Motor neuron (in vitro differentiated cells): ENCODE data around the gene GBP2. TPM values are rescaled to one million over a fixed set of nuclear protein-coding genes. Genes with fewer than 3 reads are reported as not detected.
"Not testable (repeated sequence)": the region's sequence is repeated elsewhere in the genome, so short reads cannot be mapped to it uniquely, and the experiment has no call there.

Experiments
- ATAC-seq, 8 experiments: fragments of 200-7000 bp; cut with Tn5 transposase; replicated peaks in 6 of 8; 2 replicates each; pipeline ENCODE4 v1.8.0; 2021; ENCODE audit warnings: mild to moderate bottlenecking in 8 of 8, moderate library complexity in 8 of 8
- H3K27ac ChIP-seq, 2 donors: fragments of 250-450 bp; sonication (Bioruptor Pico); 2 replicates each; pipeline ENCODE4 v1.9.0; 2021; ENCODE audit warnings: antibody characterized with exemption in 2 of 2, mild to moderate bottlenecking in 2 of 2, moderate library complexity in 1 of 2
- H3K4me1 ChIP-seq, 2 donors: fragments of 250-450 bp; sonication (Bioruptor Pico); replicated peaks in 1 of 2; 2 replicates each; pipeline ENCODE4 v1.6.1; 2021; ENCODE audit warnings: antibody characterized with exemption in 2 of 2, mild to moderate bottlenecking in 2 of 2, moderate library complexity in 1 of 2
- H3K4me3 ChIP-seq, 5 donors: fragments of 250-450 bp; sonication (Bioruptor Pico); 2 replicates each; pipeline ENCODE4 v1.9.0; 2021; ENCODE audit warnings: antibody characterized with exemption in 5 of 5, mild to moderate bottlenecking in 5 of 5, moderate library complexity in 4 of 5
- WGBS, 10 experiments: fragments of 450-650 bp; shearing (Covaris generic); methylation state at CpG; one replicate each; pipeline ENCODE4 v1.0.0; 2022; 5-methylcytosine and 5-hydroxymethylcytosine counted together
- in situ Hi-C, 9 experiments: fragments of 400-800 bp; cut with MboI; loops; one replicate each; pipeline ENCODE4 v1.15.0; 2021; ENCODE audit warnings: low sequenced_read_pairs in 9 of 9, low pct_unique_long_range_greater_than_20kb in 2 of 9; ENCODE audit not compliant: unreplicated experiment in 9 of 9
- total RNA-seq, 8 experiments: library from RNA; unstranded; fragments of 300-600 nt; gene quantifications; 2 replicates each; pipeline versions ENCODE4 v1.2.3 to v1.2.4, GENCODE V29; 2022

GBP2 gene
- total RNA-seq, 8 experiments from 2014 or later = 0.05 to 44.7 (median 2.6) TPM

DNA sequence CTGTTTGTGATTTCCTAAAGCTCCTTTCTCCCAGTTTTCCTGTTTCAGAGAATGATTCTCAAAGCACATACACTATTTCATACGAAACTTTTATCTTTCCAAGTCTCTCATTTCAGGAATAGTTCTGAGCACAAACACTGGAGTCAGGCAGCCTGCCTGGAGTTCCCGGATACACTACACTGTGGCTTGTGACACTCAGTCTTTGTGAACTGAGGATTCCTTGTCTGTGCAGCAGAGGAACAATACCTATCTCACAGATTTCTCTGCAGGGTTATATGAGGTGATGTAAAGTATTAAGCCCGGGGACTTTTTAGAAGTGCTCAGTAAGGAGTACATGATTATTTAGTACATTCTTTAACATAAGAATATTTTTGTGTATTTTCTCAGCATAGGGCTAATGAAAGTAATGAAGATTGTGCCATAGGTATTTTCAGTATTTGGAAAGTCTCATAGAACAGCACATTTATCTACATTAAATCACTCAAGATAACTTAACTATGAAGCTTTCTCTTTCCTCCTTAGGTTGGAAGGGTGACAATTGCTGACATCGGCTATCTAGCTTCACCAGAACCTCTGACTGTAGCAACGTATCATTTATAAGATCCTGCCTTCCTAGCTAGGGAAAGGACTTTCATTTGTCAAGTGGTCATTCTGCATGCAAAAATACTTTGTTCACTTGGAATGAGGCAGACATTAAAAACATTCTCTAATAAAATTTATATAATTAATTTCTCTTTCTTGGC lies 12.9 kb downstream of the GBP2 start:
- no peak overlapping the region for H3K4me3 ChIP-seq
- ATAC-seq = no peak
- H3K4me1 ChIP-seq = no peaks in the 10 kb centered on the region
- 32 to 90% (median 83%) methylated on average over 2 to 5 of the region's 5 CpGs for WGBS, 10 experiments
- H3K27ac ChIP-seq = no peak overlapping the region
- in situ Hi-C loops = no loop called here

DNA sequence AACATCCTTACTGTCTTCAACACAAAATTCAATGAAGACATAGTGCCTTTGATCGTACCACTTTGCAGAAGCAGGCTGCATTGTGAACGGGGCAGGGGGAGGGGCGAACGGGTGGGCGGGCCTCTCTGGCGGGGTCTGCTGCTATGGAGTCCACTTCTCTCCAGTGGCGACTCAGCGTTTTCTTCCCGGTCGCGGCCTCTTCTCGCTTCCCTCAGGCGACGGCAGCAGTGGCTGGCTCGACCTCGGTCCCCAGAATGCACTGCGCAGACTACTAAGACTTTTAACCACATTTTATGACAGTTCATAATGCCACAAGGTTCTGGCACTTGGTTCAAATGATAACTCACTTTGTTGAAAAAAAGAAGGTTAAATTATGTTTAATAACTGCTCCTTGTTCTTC lies 21.2 kb downstream of the GBP2 start:
- Histone ChIP-seq H3K27ac (no peak overlapping the region), H3K4me3 (no peak overlapping the region), H3K4me1 (no peaks in the 10 kb centered on the region)
- in situ Hi-C loops = no loop called here
- ATAC-seq = no peak
- WGBS, 10 experiments = 80 to 93% (median 91%) methylated on average over 1 to 17 of the region's 17 CpGs; no CpG with 5 or more reads in 5 of the 10 experiments

DNA sequence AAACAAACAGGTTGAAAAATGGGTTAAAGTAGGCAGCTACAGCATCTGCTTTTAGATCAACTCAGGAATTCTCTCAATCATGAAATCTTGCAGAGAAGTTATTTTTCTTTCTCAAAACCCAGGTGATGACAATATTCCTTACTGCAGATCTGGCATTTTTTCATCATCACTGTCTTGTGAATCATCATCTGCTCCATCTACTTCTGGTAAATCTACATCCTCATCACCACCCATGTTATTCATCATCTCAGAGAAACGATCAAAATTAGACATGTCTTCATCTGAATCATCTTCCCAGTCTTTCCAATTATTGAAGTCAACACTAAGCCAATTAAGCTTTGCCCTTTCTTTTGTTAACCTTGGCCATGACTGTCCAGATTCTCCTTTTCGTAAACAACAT lies 21.8 kb downstream of the GBP2 start:
- WGBS, 10 experiments = 24 to 100% (median 81%) methylated on average over 1 to 2 of the region's 2 CpGs; no CpG with 5 or more reads in 1 of the 10 experiments
- ATAC-seq = peak in 2 of 8 experiments; percentile 43 to 70
- Histone ChIP-seq H3K4me1 (no peaks in the 10 kb centered on the region), H3K4me3 (no peak overlapping the region), H3K27ac (no peak overlapping the region)
- in situ Hi-C loops = no loop called here

DNA sequence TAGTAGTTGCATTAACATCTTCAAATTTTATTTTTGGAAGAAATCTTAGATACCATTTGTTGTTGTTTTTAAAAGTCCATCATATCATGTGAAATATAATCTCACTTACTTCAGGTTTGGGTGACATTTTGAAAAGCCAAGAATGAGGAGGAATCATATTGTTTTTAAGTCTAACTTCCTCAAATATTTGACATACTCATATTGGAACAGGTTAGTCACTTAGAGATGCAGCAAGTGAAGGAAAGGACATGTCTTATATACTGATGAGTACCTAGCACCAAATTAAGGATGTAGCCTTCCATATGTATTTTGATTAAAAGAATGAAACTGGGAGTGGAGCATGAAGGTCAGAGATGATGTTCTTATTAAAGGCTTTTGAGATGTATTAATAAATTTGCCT lies 23.9 kb downstream of the GBP2 start:
- H3K4me1 ChIP-seq = no peaks in the 10 kb centered on the region
- no peak overlapping the region for H3K4me3 ChIP-seq
- ATAC-seq = no peak
- H3K27ac ChIP-seq = no peak overlapping the region
- in situ Hi-C loops = no loop called here

DNA sequence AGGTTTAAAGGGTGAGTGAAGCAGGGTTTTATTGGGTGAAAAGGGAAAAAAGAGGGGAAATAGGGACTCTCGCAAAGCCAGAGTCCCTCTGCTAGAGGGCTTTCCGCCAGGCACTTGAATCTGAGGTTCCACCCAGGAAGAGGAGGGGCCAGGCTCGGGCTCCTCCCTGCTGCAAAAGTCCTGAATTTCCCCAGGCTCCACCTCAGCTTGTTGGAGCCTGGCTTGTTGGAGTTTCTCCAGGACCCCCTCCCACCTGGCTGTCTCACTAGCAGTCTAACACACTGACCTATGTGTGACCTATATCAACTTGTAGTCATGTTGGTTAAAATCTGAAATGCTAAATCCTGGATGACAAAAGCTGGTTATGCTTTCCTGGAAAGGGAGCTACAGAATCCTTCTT lies 25.5 kb downstream of the GBP2 start:
- no peak overlapping the region for H3K4me3 ChIP-seq
- in situ Hi-C loops = no loop called here
- H3K4me1 ChIP-seq = no peaks in the 10 kb centered on the region
- 59 to 92% (median 76%) methylated on average over 1 to 3 of the region's 3 CpGs; no CpG with 5 or more reads in 2 of the 10 experiments for WGBS, 10 experiments
- ATAC-seq = peak in 1 of 8 experiments; percentile 60
- H3K27ac ChIP-seq = no peak overlapping the region

- Histone ChIP-seq H3K4me3 (no peak overlapping the region), H3K4me1 (no peaks in the 10 kb centered on the region), H3K27ac (no peak overlapping the region)
- 30 to 83% (median 80%) methylated on average over 1 to 3 of the region's 3 CpGs for WGBS, 10 experiments
- ATAC-seq = no peak
- in situ Hi-C loops = loop anchor here in 1 of 9 experiments (25.0 kb wide), 1 partner anchor 263 kb away; the partner anchor contains the start of gene GBP6
Observed at GRCh38 chr1:89098857-89099256, 27.1 kb downstream of the GBP2 start.

- no peak overlapping the region for H3K27ac ChIP-seq
- no peak overlapping the region for H3K4me3 ChIP-seq
- in situ Hi-C loops = loop anchor here in 1 of 9 experiments (25.0 kb wide), 1 partner anchor 267 kb away; the partner anchor contains the start of gene GBP6
- no peaks in the 10 kb centered on the region for H3K4me1 ChIP-seq
- 19 to 88% (median 60%) methylated on average over 2 of the region's 2 CpGs for WGBS, 10 experiments
- no peak for ATAC-seq
Observed at GRCh38 chr1:89095737-89096136, 30.2 kb downstream of the GBP2 start.

DNA sequence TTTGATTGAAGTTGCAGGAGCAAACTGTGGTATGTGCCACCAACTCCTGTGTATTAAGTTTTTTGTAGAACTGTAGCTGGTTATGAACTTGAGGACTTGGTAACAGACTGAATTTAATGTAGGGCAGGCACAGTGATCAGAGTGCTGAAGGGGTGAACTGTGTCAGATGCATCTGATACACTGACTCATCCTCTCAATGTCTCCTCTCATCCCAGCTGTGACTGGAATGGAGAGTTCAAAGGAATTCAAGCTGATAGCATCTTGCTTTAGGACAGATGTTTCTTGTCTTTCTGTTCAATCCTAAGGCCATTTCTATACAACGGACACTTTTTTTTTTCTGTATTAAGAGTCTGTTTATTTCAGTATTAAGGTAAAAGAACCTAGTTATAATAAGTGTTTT lies 36.0 kb downstream of the GBP2 start:
- ATAC-seq = peak in 2 of 8 experiments; percentile 38 to 57

GRCh38 chr1:89088572-89088971 lies 37.3 kb downstream of the GBP2 start:
- no peak overlapping the region for H3K27ac ChIP-seq
- H3K4me1 ChIP-seq = no peaks in the 10 kb centered on the region
- in situ Hi-C loops = loop anchor here in 1 of 9 experiments (25.0 kb wide), 1 partner anchor 274 kb away; the partner anchor contains the start of gene GBP6
- 50 to 88% (median 86%) methylated on average over 3 to 10 of the region's 10 CpGs; no CpG with 5 or more reads in 2 of the 10 experiments for WGBS, 10 experiments
- H3K4me3 ChIP-seq = no peak overlapping the region
- peak in 2 of 8 experiments; percentile 29 to 38 for ATAC-seq

More for the DNA sequence above, 36.0 kb downstream of the GBP2 start:
- in situ Hi-C loops = loop anchor here in 1 of 9 experiments (25.0 kb wide), 1 partner anchor 272 kb away; the partner anchor contains the start of gene GBP6
- no peak overlapping the region for H3K4me3 ChIP-seq
- WGBS, 10 experiments = 8 to 100% (median 88%) methylated on average over 1 of the region's 1 CpG
- H3K4me1 ChIP-seq = no peaks in the 10 kb centered on the region
- H3K27ac ChIP-seq = no peak overlapping the region

DNA sequence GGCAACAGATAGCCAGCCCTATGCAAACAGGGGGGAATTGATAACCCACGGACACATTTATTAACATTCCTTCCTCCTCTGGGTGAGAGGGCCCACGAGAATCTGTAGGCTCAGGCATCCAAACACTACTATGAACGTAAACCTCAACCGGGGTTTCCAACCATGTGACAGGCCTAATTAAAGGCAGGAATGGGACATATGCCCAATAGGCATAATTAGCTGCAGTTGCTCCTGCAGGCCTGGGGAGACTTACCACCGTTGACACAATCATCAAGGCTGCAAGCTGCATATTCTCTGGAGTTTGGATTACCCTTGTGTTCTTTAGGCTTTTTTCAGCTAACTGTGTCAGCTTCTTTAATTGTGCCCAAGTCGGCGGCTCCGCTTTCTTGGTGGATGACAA lies 38.7 kb downstream of the GBP2 start:
- Histone ChIP-seq H3K4me1 (no peaks in the 10 kb centered on the region), H3K27ac (no peak overlapping the region), H3K4me3 (no peak overlapping the region)
- in situ Hi-C loops = loop anchor here in 1 of 9 experiments (25.0 kb wide), 1 partner anchor 275 kb away; the partner anchor contains the start of gene GBP6
- 40 to 100% (median 68%) methylated on average over 1 to 8 of the region's 8 CpGs for WGBS, 10 experiments
- ATAC-seq = no peak

GRCh38 chr1:89085781-89086180 lies 40.1 kb downstream of the GBP2 start:
- ATAC-seq = peak in 2 of 8 experiments; percentile 72 to 76
- H3K4me1 ChIP-seq = no peaks in the 10 kb centered on the region
- in situ Hi-C loops = loop anchor here in 1 of 9 experiments (25.0 kb wide), 1 partner anchor 277 kb away; the partner anchor contains the start of gene GBP6
- no peak overlapping the region for H3K4me3 ChIP-seq
- no peak overlapping the region for H3K27ac ChIP-seq

DNA sequence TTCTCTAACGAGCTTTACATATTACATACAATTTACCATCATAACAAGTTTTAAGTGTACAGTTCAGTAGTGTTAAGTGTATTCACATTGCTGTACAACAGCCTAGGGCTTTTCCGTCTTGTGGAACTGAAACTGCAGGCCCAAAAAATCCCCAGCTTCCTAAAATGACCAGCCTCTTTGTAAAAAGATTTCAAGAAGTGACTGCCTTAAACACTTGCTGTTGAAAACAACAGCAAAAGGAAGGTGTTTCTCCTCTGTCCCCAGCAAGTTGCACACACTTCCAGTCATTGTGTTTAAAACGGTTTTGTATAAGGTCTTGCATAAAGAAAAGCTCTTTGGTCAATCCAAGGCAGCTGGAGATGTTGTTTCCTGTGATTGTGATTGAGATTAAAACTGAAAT lies 44.9 kb downstream of the GBP2 start:
- ATAC-seq = no peak
- H3K4me1 ChIP-seq = no peaks in the 10 kb centered on the region
- in situ Hi-C loops = loop anchor here in 1 of 9 experiments (25.0 kb wide), 1 partner anchor 281 kb away; the partner anchor contains the start of gene GBP6
- H3K27ac ChIP-seq = no peak overlapping the region
- 8 to 92% (median 61%) methylated on average over 1 to 3 of the region's 3 CpGs; no CpG with 5 or more reads in 1 of the 10 experiments for WGBS, 10 experiments
- no peak overlapping the region for H3K4me3 ChIP-seq

DNA sequence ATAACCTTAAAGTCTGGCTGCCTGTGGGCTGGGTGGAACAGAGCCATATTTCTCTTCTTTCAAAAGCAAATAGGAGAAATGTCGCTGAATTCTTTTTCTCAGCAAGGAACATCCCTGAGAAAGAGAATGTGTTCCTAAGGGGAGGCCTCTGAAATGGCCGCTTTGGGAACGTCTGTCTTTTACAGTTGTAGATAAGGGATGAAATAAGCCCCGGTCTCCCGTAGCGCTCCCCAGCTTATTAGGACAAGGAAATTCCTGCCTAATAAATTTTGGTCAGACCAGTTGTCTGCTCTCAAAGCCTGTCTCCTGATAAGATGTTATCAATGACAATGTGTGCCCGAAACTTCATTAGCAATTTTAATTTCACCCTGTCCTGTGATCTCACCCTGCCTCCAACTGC lies 45.8 kb downstream of the GBP2 start:
- not testable (repeated sequence) for ATAC-seq, H3K4me3 ChIP-seq, H3K27ac ChIP-seq, H3K4me1 ChIP-seq
- 40 to 100% (median 65%) methylated on average over 1 to 7 of the region's 7 CpGs; no CpG with 5 or more reads in 1 of the 10 experiments for WGBS, 10 experiments
- in situ Hi-C loops = loop anchor here in 1 of 9 experiments (25.0 kb wide), 1 partner anchor 282 kb away; the partner anchor contains the start of gene GBP6
